ENCODE measurements around the gene SEC24D.

DNA sequence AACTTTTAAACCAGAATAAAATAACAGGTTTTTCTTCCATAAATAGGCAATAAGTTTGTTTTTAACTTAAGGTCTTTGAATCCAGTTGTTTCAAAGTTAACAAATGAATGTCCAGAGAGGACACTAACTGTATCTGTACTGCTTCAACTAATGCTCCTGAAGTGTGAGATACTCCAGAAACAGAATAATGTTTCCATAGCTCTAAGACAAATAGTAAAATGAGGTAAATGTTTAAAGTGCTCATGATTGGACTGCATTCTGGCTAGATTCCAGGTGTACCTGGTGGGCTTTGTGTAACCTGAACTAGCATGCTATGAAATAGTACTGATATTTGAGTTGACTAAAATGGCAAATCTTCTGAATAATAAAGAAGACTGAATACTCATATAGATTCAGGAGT, 99.0 kb downstream of the SEC24D start:
- TF ChIP-seq TAF1 (IDR thresholded peaks at IDR 0.05; ENCODE audit: borderline replicate concordance, low read depth, low read length), result no peak
- TF ChIP-seq POLR2AphosphoS5 (IDR thresholded peaks at IDR 0.05; ENCODE audit: low read depth, low read length), result no peak
- TF ChIP-seq POLR2A (IDR thresholded peaks at IDR 0.05; ENCODE audit: low read depth, low read length), result no peak

Measured in GM12892 (cell line).